GM19238 (cell line): ENCODE results near the gene IBTK.
"Not testable (repeated sequence)": the region's sequence is repeated elsewhere in the genome, so short reads cannot be mapped to it uniquely, and the experiment has no call there.

Source experiments
- DNase-seq: peaks from one replicate; pipeline ENCODE4 v3.0.0; 2011; ENCODE audit warnings: low spot score; ENCODE audit not compliant: insufficient read length

IBTK gene

GRCh38 chr6:82178077-82178758, 69.3 kb downstream of the IBTK start:
- no peak for DNase-seq

GRCh38 chr6:82176616-82177015, 70.9 kb downstream of the IBTK start:
- DNase-seq, result no peak

- no peak for DNase-seq
These were observed 75.0 kb downstream of the IBTK start for GRCh38 chr6:82172594-82172993.

- DNase-seq, result no peak
These were observed 78.2 kb downstream of the IBTK start for GRCh38 chr6:82169138-82169876.

GRCh38 chr6:82166493-82166892, 81.1 kb downstream of the IBTK start:
- DNase-seq, result no peak

- DNase-seq, result no peak
These were observed 87.1 kb downstream of the IBTK start for GRCh38 chr6:82160255-82160990.

GRCh38 chr6:82152786-82153185, 94.8 kb downstream of the IBTK start:
- DNase-seq, result not testable (repeated sequence)

- DNase-seq, result not testable (repeated sequence)
These were observed 96.4 kb downstream of the IBTK start for GRCh38 chr6:82151147-82151546.

GRCh38 chr6:82145926-82146452, 101.6 kb downstream of the IBTK start:
- no peak for DNase-seq

- DNase-seq, result no peak
These were observed 102.6 kb downstream of the IBTK start for GRCh38 chr6:82144852-82145340.

GRCh38 chr6:82144007-82144851, 103.3 kb downstream of the IBTK start:
- DNase-seq, result no peak

GRCh38 chr6:82143041-82143481, 104.5 kb downstream of the IBTK start:
- no peak for DNase-seq

- no peak for DNase-seq
These were observed 105.0 kb downstream of the IBTK start for GRCh38 chr6:82142524-82142923.

GRCh38 chr6:82138075-82138791, 109.3 kb downstream of the IBTK start:
- DNase-seq, result no peak

DNA sequence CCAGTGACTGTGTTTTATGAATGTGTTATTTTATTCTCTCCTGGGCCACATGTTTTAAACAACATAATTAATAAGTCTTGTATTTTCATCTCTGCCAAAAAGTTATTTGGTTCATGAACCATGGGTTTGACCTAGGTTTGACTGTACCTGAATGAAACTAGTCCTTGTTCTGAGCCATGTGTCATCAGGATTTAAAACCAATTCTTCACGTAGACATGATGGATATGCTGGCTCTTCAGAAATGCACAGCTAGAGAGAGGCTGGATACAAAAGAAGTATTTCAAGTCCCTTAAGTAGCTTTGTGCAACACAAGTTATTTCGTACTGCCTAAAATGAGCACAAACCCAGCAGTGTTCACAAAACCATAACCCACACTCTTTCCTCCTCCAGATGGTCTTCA, 116.1 kb downstream of the IBTK start:
- DNase-seq, result no peak

DNA sequence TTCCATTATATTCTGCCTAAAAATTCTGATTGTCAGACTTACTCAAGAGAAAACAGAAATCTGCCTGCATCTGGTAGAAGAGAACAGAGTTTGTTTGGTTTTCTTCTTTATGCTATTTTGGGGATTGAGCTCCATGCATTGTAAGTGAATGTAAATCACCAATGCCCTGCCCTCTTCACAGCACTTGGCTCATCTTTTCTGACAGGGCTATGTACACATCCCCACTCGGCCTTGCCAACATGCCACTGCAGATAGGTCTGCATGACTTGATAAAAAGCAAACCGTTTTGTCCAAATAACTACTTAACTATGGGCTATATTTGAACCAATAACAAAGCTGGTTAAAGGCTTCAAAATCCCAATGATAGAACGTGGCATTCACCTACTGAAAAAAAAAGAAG, 117.7 kb downstream of the IBTK start:
- no peak for DNase-seq

DNA sequence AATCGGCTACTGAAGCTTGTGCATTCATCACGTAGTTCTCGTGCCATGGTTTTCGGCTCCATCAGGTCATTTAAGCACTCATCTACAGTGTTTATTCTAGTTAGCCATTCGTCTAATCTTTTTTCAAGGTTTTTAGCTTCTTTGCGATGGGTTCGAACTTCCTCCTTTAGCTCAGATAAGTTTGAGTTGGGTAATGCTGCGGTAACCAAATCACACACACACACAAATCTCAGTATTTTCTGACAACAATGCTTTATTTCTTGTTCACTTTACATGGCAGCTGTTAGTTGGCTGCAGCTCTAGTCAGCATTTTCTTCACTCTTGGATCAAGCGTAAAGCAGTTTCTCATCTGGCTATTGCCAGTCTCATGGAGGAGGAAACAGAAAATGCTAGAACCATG, 118.6 kb downstream of the IBTK start:
- DNase-seq, result not testable (repeated sequence)

- no peak for DNase-seq
These were observed 123.9 kb downstream of the IBTK start for GRCh38 chr6:82123632-82124031.
